CD4-positive, alpha-beta memory T cell (primary cell): Measurements from ENCODE around the gene RBM20. TPM values are rescaled to one million over a fixed set of nuclear protein-coding genes. Genes with fewer than 3 reads are reported as not detected.

Source experiments
- CTCF ChIA-PET: fragments of 350-600 bp; sonication (Branson Sonifier 250); formaldehyde crosslinking; loops from one replicate; lab custom pipeline; 2021; ENCODE audit warnings: inconsistent platforms; ENCODE audit not compliant: partially characterized antibody; lab: Charles Lee
- POLR2A ChIA-PET: fragments of 350-600 bp; sonication (Branson Sonifier 250); formaldehyde crosslinking; loops from one replicate; lab custom pipeline; 2021; ENCODE audit not compliant: partially characterized antibody; lab: Charles Lee
- DNase-seq, 5 donors: peaks; one replicate each; pipeline versions ENCODE4 v3.0.0 to v3.0.0-alpha.2; 2020 to 2022; ENCODE audit warnings: mixed read lengths in 1 of 5
- H3K27ac ChIP-seq: one replicate; pipeline ENCODE4 v1.7.0; 2013; ENCODE audit warnings: low read depth, low read length
- H3K27me3 ChIP-seq: 2 replicates; pipeline ENCODE4 v1.7.0; 2013; ENCODE audit warnings: mild to moderate bottlenecking, low read length, moderate library complexity; ENCODE audit not compliant: insufficient read depth
- H3K36me3 ChIP-seq: 2 replicates; pipeline ENCODE4 v1.7.0; 2013; ENCODE audit warnings: mild to moderate bottlenecking, low read length, moderate library complexity; ENCODE audit not compliant: insufficient read depth
- H3K4me1 ChIP-seq: 2 replicates; pipeline ENCODE4 v1.7.0; 2013; ENCODE audit warnings: mild to moderate bottlenecking, low read length, moderate library complexity; ENCODE audit not compliant: insufficient read depth
- H3K4me3 ChIP-seq, 2 donors: one replicate each; pipeline ENCODE4 v1.7.0; 2013; ENCODE audit warnings: low read length in 2 of 2, mild to moderate bottlenecking in 1 of 2
- H3K9me3 ChIP-seq, 2 donors: one replicate each; pipeline ENCODE4 v1.7.0; 2013; ENCODE audit warnings: low read length in 2 of 2, control low read depth in 1 of 2; ENCODE audit not compliant: control insufficient read depth in 1 of 2
- H3K27ac Mint-ChIP-seq, 7 donors: one replicate each; pipeline ENCODE4 v1.8.0; 2020 to 2021; ENCODE audit warnings: mixed read lengths in 7 of 7, mild to moderate bottlenecking in 6 of 7, inconsistent platforms in 3 of 7, moderate library complexity in 3 of 7
- H3K27me3 Mint-ChIP-seq, 2 donors: one replicate each; pipeline ENCODE4 v1.8.0; 2020 to 2021; ENCODE audit warnings: mixed read lengths in 2 of 2
- H3K36me3 Mint-ChIP-seq, 2 donors: one replicate each; pipeline ENCODE4 v1.8.0; 2020 to 2021; ENCODE audit warnings: mixed read lengths in 2 of 2, inconsistent platforms in 1 of 2, mild to moderate bottlenecking in 1 of 2
- H3K4me1 Mint-ChIP-seq, 4 donors: one replicate each; pipeline ENCODE4 v1.8.0; 2020 to 2021; ENCODE audit warnings: mixed read lengths in 4 of 4, mild to moderate bottlenecking in 1 of 4
- H3K4me3 Mint-ChIP-seq, 8 donors: one replicate each; pipeline ENCODE4 v1.8.0; 2020 to 2021; ENCODE audit warnings: mixed read lengths in 8 of 8, mild to moderate bottlenecking in 7 of 8, moderate library complexity in 6 of 8, inconsistent platforms in 3 of 8
- H3K9me3 Mint-ChIP-seq, 8 donors: one replicate each; pipeline ENCODE4 v1.8.0; 2020 to 2021; ENCODE audit warnings: mixed read lengths in 8 of 8, mild to moderate bottlenecking in 5 of 8, inconsistent platforms in 3 of 8, moderate library complexity in 1 of 8
- intact Hi-C: fragments of 100-400 bp; cut with micrococcal nuclease; formaldehyde crosslinking; loops from one replicate; pipeline ENCODE4 v1.15.1; 2023
- polyA plus RNA-seq, 2 donors: library from polyadenylated mRNA; unstranded; fragments of 300-500 nt; fragmentation: Illumina TruSeq; gene quantifications; one replicate each; pipeline ENCODE4 v1.2.3, GENCODE V29; 2021
- total RNA-seq, 2 experiments: library from RNA; stranded (reverse); gene quantifications; one replicate each; pipeline ENCODE4 v1.2.3, GENCODE V29; 2021

Gene RBM20
- total and polyA plus RNA-seq, 4 experiments from 2014 or later, result 0.03 TPM; not detected in 3

DNA sequence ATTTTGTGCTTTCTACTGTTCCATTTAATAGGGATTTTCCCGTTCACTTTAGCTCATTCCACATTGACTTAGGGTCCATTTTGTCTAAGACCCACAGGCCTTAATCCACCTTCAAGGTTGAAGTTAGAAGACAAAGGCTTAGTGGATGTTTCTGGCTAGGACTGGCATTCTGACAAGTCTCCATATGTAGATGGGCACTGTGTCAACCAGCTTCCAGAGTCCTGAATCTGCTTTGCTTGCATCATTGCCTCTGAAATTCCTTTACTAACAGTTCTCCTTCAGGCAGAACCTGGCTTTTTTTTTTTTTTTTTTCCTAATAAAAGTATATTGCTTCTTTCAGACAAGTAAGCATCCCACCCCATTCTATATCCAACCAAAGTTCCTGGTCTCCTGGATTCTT, 158.0 kb downstream of the RBM20 start:
- DNase-seq, result no peak
- Histone ChIP-seq H3K9me3 (no peaks in the 10 kb centered on the region), H3K4me3 (no peak overlapping the region), H3K36me3 (no peaks in the 10 kb centered on the region), H3K27me3 (no peaks in the 10 kb centered on the region), H3K27ac (peak overlapping the region; percentile 48), H3K4me1 (peaks cover 36% of the 10 kb centered on the region)
- no peaks in the 10 kb centered on the region for H3K27me3 Mint-ChIP-seq
- peaks cover 0 to 2% (median 0%) of the 10 kb centered on the region in 8 donors for H3K9me3 Mint-ChIP-seq
- peaks cover 30 to 52% (median 42%) of the 10 kb centered on the region in 4 donors for H3K4me1 Mint-ChIP-seq
- peak overlapping the region; percentile 78 to 98 (median 95) for H3K27ac Mint-ChIP-seq
- no peaks in the 10 kb centered on the region for H3K36me3 Mint-ChIP-seq
- intact Hi-C loops, result loop anchor here (2.0 kb wide), 2 partner anchors 51 to 63 kb away; no protein-coding TSS in a partner anchor
- peak overlapping the region in 7 of 8 donors; percentile 64 to 89 (median 80) for H3K4me3 Mint-ChIP-seq
- POLR2A ChIA-PET, result interaction anchor here (0.7 to 5.0 kb wide), 23 partner anchors 9 to 117 kb away, joined by 3 to 91 read pairs (median 9); partner anchors contain the start of genes BBIP1, PDCD4 and SHOC2
- CTCF ChIA-PET, result interaction anchor here (0.6 to 3.8 kb wide), 14 partner anchors 9 to 130 kb away, joined by 3 to 72 read pairs (median 12); partner anchors contain the start of gene PDCD4

DNA sequence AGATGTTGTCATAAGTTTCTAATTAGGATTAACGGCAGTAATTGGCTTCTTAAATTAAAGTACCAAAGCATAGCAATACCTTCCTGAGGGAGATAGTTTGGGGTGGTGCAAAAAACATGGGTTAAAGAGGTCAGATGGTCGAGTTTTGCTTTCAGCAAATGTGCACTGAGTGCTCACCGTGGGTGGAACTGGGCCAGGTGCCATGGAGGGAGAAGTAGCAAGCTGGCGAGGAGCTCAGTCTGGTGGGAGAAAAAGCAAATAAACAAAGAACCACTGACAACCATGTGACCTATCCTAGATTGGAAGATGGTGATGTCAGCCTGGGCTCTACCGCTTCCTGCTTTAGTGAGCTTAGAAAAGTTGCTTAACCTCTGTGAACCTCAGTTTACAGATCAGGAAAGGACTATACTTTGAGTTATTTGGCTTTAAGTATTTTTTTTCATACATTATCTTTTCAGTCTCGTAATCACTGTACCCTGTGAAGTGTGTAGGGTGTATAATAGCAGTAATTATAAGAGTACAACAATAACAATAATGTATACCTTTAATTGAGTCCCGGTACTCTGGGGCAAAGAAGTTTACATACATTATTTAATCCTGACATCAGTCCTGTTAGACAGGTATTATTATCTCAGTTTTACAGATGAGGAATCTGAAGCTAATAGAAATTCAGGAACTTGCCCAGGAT, 158.6 kb downstream of the RBM20 start:
- Histone ChIP-seq H3K27me3 (no peaks in the 10 kb centered on the region), H3K27ac (peak overlapping the region; percentile 48), H3K4me1 (peaks cover 36% of the 10 kb centered on the region), H3K9me3 (no peaks in the 10 kb centered on the region), H3K4me3 (no peak overlapping the region), H3K36me3 (no peaks in the 10 kb centered on the region)
- H3K4me1 Mint-ChIP-seq, result peaks cover 30 to 52% (median 43%) of the 10 kb centered on the region in 4 donors
- intact Hi-C loops, result loop anchor here (1.0 to 2.0 kb wide), 3 partner anchors 52 to 116 kb away; no protein-coding TSS in a partner anchor
- peak overlapping the region in 7 of 8 donors; percentile 64 to 89 (median 80) for H3K4me3 Mint-ChIP-seq
- H3K27ac Mint-ChIP-seq, result peak overlapping the region; percentile 78 to 98 (median 95)
- CTCF ChIA-PET, result interaction anchor here (0.6 to 3.8 kb wide), 30 partner anchors 9 to 1627 kb away, joined by 3 to 72 read pairs (median 6); partner anchors contain the start of gene PDCD4
- DNase-seq, result peak; percentile 55 to 70 (median 63)
- peaks cover 0 to 2% (median 0%) of the 10 kb centered on the region in 8 donors for H3K9me3 Mint-ChIP-seq
- H3K36me3 Mint-ChIP-seq, result no peaks in the 10 kb centered on the region
- H3K27me3 Mint-ChIP-seq, result no peaks in the 10 kb centered on the region
- POLR2A ChIA-PET, result interaction anchor here (0.7 to 5.0 kb wide), 28 partner anchors 9 to 116 kb away, joined by 3 to 91 read pairs (median 7); partner anchors contain the start of genes BBIP1, PDCD4 and SHOC2

DNA sequence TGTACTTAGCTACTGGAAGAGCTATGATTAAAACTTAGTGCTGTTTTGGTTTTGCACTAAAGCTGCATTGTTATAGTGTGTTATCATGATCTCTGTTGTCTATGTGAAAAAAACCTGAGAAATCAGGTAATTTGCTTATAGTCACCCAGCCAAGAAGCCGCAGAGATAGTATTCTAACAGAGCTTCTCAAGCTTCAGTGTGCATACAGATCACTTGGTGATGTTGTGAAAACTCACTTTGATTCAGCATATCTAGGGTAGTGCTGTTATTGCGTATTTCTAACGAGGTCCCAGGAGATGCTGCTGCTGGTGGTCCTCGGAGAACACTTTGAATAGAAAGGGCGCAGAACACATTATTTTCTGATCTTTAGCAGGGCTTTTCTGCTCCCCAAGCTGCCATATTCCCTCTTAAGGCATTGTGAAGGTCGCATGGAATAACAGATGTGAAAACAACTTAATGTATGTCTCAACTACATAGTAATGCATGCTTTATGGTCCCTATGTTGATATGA, 159.2 kb downstream of the RBM20 start:
- DNase-seq, result no peak
- POLR2A ChIA-PET, result interaction anchor here (0.6 to 5.0 kb wide), 28 partner anchors 11 to 115 kb away, joined by 3 to 91 read pairs (median 7); partner anchors contain the start of genes BBIP1, PDCD4 and SHOC2
- Mint-ChIP-seq H3K27me3 (no peaks in the 10 kb centered on the region), H3K9me3 (peaks cover 0 to 2% (median 0%) of the 10 kb centered on the region in 8 donors), H3K36me3 (no peaks in the 10 kb centered on the region), H3K4me1 (peaks cover 30 to 52% (median 43%) of the 10 kb centered on the region in 4 donors), H3K4me3 (peak overlapping the region in 4 of 8 donors; percentile 75 to 89 (median 80)), H3K27ac (peak overlapping the region; percentile 78 to 98 (median 95))
- Histone ChIP-seq H3K9me3 (no peaks in the 10 kb centered on the region), H3K4me1 (peaks cover 36% of the 10 kb centered on the region), H3K4me3 (no peak overlapping the region), H3K27me3 (no peaks in the 10 kb centered on the region), H3K36me3 (no peaks in the 10 kb centered on the region), H3K27ac (peak overlapping the region; percentile 1)
- CTCF ChIA-PET, result interaction anchor here (0.6 to 3.8 kb wide), 35 partner anchors 9 to 1626 kb away, joined by 3 to 72 read pairs (median 5); partner anchors contain the start of gene PDCD4
- intact Hi-C loops, result loop anchor here (1.0 to 2.0 kb wide), 3 partner anchors 52 to 115 kb away; no protein-coding TSS in a partner anchor

GRCh38 chr10:110803830-110804338, 159.7 kb downstream of the RBM20 start:
- Mint-ChIP-seq H3K27me3 (no peaks in the 10 kb centered on the region), H3K27ac (peak overlapping the region; percentile 78 to 98 (median 91)), H3K4me1 (peaks cover 30 to 57% (median 45%) of the 10 kb centered on the region in 4 donors), H3K36me3 (no peaks in the 10 kb centered on the region), H3K4me3 (peak overlapping the region in 7 of 8 donors; percentile 51 to 81 (median 70)), H3K9me3 (peaks cover 0 to 2% (median 0%) of the 10 kb centered on the region in 8 donors)
- intact Hi-C loops, result loop anchor here (1.0 to 2.0 kb wide), 5 partner anchors 53 to 114 kb away; no protein-coding TSS in a partner anchor
- Histone ChIP-seq H3K4me3 (peak overlapping the region in 1 of 2 donors; percentile 4), H3K9me3 (no peaks in the 10 kb centered on the region), H3K4me1 (peaks cover 36% of the 10 kb centered on the region), H3K36me3 (no peaks in the 10 kb centered on the region), H3K27ac (peak overlapping the region; percentile 10), H3K27me3 (no peaks in the 10 kb centered on the region)
- CTCF ChIA-PET, result interaction anchor here (0.6 to 3.8 kb wide), 36 partner anchors 9 to 1625 kb away, joined by 3 to 72 read pairs (median 5); partner anchors contain the start of gene PDCD4
- POLR2A ChIA-PET, result interaction anchor here (0.6 to 5.0 kb wide), 24 partner anchors 14 to 115 kb away, joined by 3 to 91 read pairs (median 8); partner anchors contain the start of genes BBIP1, PDCD4 and SHOC2
- DNase-seq, result peak in 3 of 5 donors; percentile 20 to 35 (median 31)

GRCh38 chr10:110804376-110804775, 160.2 kb downstream of the RBM20 start:
- Mint-ChIP-seq H3K36me3 (no peaks in the 10 kb centered on the region), H3K4me1 (peaks cover 30 to 54% (median 45%) of the 10 kb centered on the region in 4 donors), H3K27me3 (no peaks in the 10 kb centered on the region), H3K4me3 (peak overlapping the region in 7 of 8 donors; percentile 51 to 81 (median 70)), H3K27ac (peak overlapping the region; percentile 78 to 98 (median 91)), H3K9me3 (peaks cover 0 to 2% (median 0%) of the 10 kb centered on the region in 8 donors)
- CTCF ChIA-PET, result interaction anchor here (0.7 to 3.8 kb wide), 29 partner anchors 8 to 188 kb away, joined by 3 to 72 read pairs (median 7); partner anchors contain the start of gene PDCD4
- no peak for DNase-seq
- no peaks in the 10 kb centered on the region for H3K27me3 ChIP-seq
- POLR2A ChIA-PET, result interaction anchor here (0.8 to 5.0 kb wide), 17 partner anchors 13 to 97 kb away, joined by 3 to 91 read pairs (median 9); partner anchors contain the start of gene PDCD4
- no peaks in the 10 kb centered on the region for H3K9me3 ChIP-seq
- peak overlapping the region in 1 of 2 donors; percentile 4 for H3K4me3 ChIP-seq
- H3K36me3 ChIP-seq, result no peaks in the 10 kb centered on the region
- intact Hi-C loops, result loop anchor here (1.0 kb wide), 2 partner anchors 68 to 89 kb away; no protein-coding TSS in a partner anchor
- H3K27ac ChIP-seq, result peak overlapping the region; percentile 10
- peaks cover 36% of the 10 kb centered on the region for H3K4me1 ChIP-seq

DNA sequence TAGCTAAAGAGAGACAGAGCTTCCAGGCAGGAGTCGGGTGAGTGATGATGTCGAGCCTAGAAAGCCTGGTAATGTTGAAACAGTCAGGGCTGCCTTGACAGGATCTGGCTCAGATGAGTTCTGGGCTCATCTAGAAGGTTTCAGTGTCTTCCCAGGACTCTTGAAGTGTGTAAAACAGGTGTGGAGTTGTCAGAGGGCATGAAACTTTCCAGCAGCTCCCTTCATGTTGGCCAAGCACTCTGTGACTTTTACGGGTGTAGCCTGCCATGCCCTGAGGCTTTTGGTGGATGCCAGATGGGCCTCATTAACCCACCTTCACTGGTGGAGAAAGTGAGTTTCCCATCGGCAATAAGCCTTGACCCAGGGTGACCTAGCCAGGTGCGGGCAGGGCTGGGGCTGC, 161.2 kb downstream of the RBM20 start:
- peaks cover 0 to 2% (median 0%) of the 10 kb centered on the region in 8 donors for H3K9me3 Mint-ChIP-seq
- H3K27ac Mint-ChIP-seq, result peak overlapping the region in 6 of 7 donors; percentile 16 to 98 (median 78)
- H3K4me3 Mint-ChIP-seq, result peak overlapping the region in 3 of 8 donors; percentile 30 to 56 (median 51)
- Histone ChIP-seq H3K27ac (no peak overlapping the region), H3K4me3 (no peak overlapping the region), H3K9me3 (no peaks in the 10 kb centered on the region), H3K27me3 (no peaks in the 10 kb centered on the region), H3K36me3 (no peaks in the 10 kb centered on the region), H3K4me1 (peaks cover 36% of the 10 kb centered on the region)
- H3K36me3 Mint-ChIP-seq, result no peaks in the 10 kb centered on the region
- CTCF ChIA-PET, result interaction anchor here (0.7 to 3.8 kb wide), 7 partner anchors 15 to 77 kb away, joined by 3 to 59 read pairs (median 7); no protein-coding TSS in a partner anchor
- intact Hi-C loops, result no loop called here
- no peak for DNase-seq
- no peaks in the 10 kb centered on the region for H3K27me3 Mint-ChIP-seq
- POLR2A ChIA-PET, result interaction anchor here (0.6 to 5.0 kb wide), 9 partner anchors 10 to 117 kb away, joined by 3 to 91 read pairs (median 6); partner anchors contain the start of gene PDCD4
- peaks cover 30 to 52% (median 44%) of the 10 kb centered on the region in 4 donors for H3K4me1 Mint-ChIP-seq
